ENCODE measurements around the gene PLEKHA5.

GRCh38 chr12:19127270-19127669, 2.3 kb upstream of the PLEKHA5 start:
- no peak for TF ChIP-seq POLR2AphosphoS5 (IDR thresholded peaks at IDR 0.05)
- no peak for TF ChIP-seq POLR2A (IDR thresholded peaks at IDR 0.05)
- no peak for TF ChIP-seq CTCF (IDR thresholded peaks at IDR 0.05)

Measured in sigmoid colon (tissue), 4 donors.